ENCODE data around the gene ALCAM.

The ALCAM gene

GRCh38 chr3:105495021-105495420, 128.3 kb downstream of the ALCAM start:
- Histone ChIP-seq H3K9me3 (ENCODE audit: control insufficient read depth, insufficient read depth, low read length) (peaks cover 12% of the 10 kb centered on the region), H3K27me3 (ENCODE audit: control insufficient read depth, insufficient read depth, low read length) (no peaks in the 10 kb centered on the region), H3K9ac (ENCODE audit: low read depth, low read length) (no peak overlapping the region), H3K4me3 (ENCODE audit: low read depth, low read length) (no peak overlapping the region), H3K36me3 (ENCODE audit: control insufficient read depth, insufficient read depth, low read length) (no peaks in the 10 kb centered on the region; the same call in 1 of the 2 replicates), H3K4me1 (ENCODE audit: control insufficient read depth, insufficient read depth, low read length) (peaks cover 3% of the 10 kb centered on the region), H3K27ac (ENCODE audit: low read depth, low read length) (no peak overlapping the region)

- Histone ChIP-seq H3K36me3 (ENCODE audit: control insufficient read depth, insufficient read depth, low read length) (no peaks in the 10 kb centered on the region), H3K27ac (ENCODE audit: low read depth, low read length) (no peak overlapping the region), H3K4me1 (ENCODE audit: control insufficient read depth, insufficient read depth, low read length) (peaks cover 6% of the 10 kb centered on the region), H3K4me3 (ENCODE audit: low read depth, low read length) (no peak overlapping the region), H3K9me3 (ENCODE audit: control insufficient read depth, insufficient read depth, low read length) (no peaks in the 10 kb centered on the region), H3K27me3 (ENCODE audit: control insufficient read depth, insufficient read depth, low read length) (no peaks in the 10 kb centered on the region), H3K9ac (ENCODE audit: low read depth, low read length) (no peak overlapping the region)
These were observed 129.6 kb downstream of the ALCAM start for GRCh38 chr3:105496343-105496742.

- Histone ChIP-seq H3K4me3 (ENCODE audit: low read depth, low read length) (no peak overlapping the region), H3K9ac (ENCODE audit: low read depth, low read length) (no peak overlapping the region), H3K9me3 (ENCODE audit: control insufficient read depth, insufficient read depth, low read length) (no peaks in the 10 kb centered on the region), H3K27me3 (ENCODE audit: control insufficient read depth, insufficient read depth, low read length) (no peaks in the 10 kb centered on the region), H3K27ac (ENCODE audit: low read depth, low read length) (no peak overlapping the region), H3K36me3 (ENCODE audit: control insufficient read depth, insufficient read depth, low read length) (no peaks in the 10 kb centered on the region), H3K4me1 (ENCODE audit: control insufficient read depth, insufficient read depth, low read length) (peaks cover 6% of the 10 kb centered on the region)
These were observed 130.7 kb downstream of the ALCAM start for GRCh38 chr3:105497386-105497785.

GRCh38 chr3:105499961-105500360, 133.3 kb downstream of the ALCAM start:
- Histone ChIP-seq H3K9me3 (ENCODE audit: control insufficient read depth, insufficient read depth, low read length) (no peaks in the 10 kb centered on the region), H3K27me3 (ENCODE audit: control insufficient read depth, insufficient read depth, low read length) (no peaks in the 10 kb centered on the region), H3K9ac (ENCODE audit: low read depth, low read length) (no peak overlapping the region), H3K4me1 (ENCODE audit: control insufficient read depth, insufficient read depth, low read length) (peaks cover 8% of the 10 kb centered on the region), H3K36me3 (ENCODE audit: control insufficient read depth, insufficient read depth, low read length) (no peaks in the 10 kb centered on the region), H3K4me3 (ENCODE audit: low read depth, low read length) (no peak overlapping the region), H3K27ac (ENCODE audit: low read depth, low read length) (no peak overlapping the region)

GRCh38 chr3:105502333-105502732, 135.6 kb downstream of the ALCAM start:
- H3K27ac ChIP-seq (ENCODE audit: low read depth, low read length) = no peak overlapping the region
- H3K27me3 ChIP-seq (ENCODE audit: control insufficient read depth, insufficient read depth, low read length) = no peaks in the 10 kb centered on the region
- H3K9me3 ChIP-seq (ENCODE audit: control insufficient read depth, insufficient read depth, low read length) = no peaks in the 10 kb centered on the region
- H3K9ac ChIP-seq (ENCODE audit: low read depth, low read length) = no peak overlapping the region
- H3K4me1 ChIP-seq (ENCODE audit: control insufficient read depth, insufficient read depth, low read length) = 0 out of 2 replicates have a peak, but pooled peaks cover 6% of the 10 kb centered on the region
- no peaks in the 10 kb centered on the region for H3K36me3 ChIP-seq (ENCODE audit: control insufficient read depth, insufficient read depth, low read length)
- H3K4me3 ChIP-seq (ENCODE audit: low read depth, low read length) = no peak overlapping the region

GRCh38 chr3:105503191-105503593, 136.5 kb downstream of the ALCAM start:
- no peak overlapping the region for H3K27ac ChIP-seq (ENCODE audit: low read depth, low read length)
- no peaks in the 10 kb centered on the region for H3K27me3 ChIP-seq (ENCODE audit: control insufficient read depth, insufficient read depth, low read length)
- no peak overlapping the region for H3K4me3 ChIP-seq (ENCODE audit: low read depth, low read length)
- no peaks in the 10 kb centered on the region for H3K36me3 ChIP-seq (ENCODE audit: control insufficient read depth, insufficient read depth, low read length)
- H3K4me1 ChIP-seq (ENCODE audit: control insufficient read depth, insufficient read depth, low read length) = peaks cover 11% of the 10 kb centered on the region; the same call in 1 of the 2 replicates
- H3K9ac ChIP-seq (ENCODE audit: low read depth, low read length) = no peak overlapping the region
- no peaks in the 10 kb centered on the region for H3K9me3 ChIP-seq (ENCODE audit: control insufficient read depth, insufficient read depth, low read length)

GRCh38 chr3:105504440-105504951, 137.8 kb downstream of the ALCAM start:
- Histone ChIP-seq H3K4me3 (ENCODE audit: low read depth, low read length) (no peak overlapping the region), H3K36me3 (ENCODE audit: control insufficient read depth, insufficient read depth, low read length) (no peaks in the 10 kb centered on the region), H3K9me3 (ENCODE audit: control insufficient read depth, insufficient read depth, low read length) (no peaks in the 10 kb centered on the region), H3K27me3 (ENCODE audit: control insufficient read depth, insufficient read depth, low read length) (no peaks in the 10 kb centered on the region), H3K9ac (ENCODE audit: low read depth, low read length) (no peak overlapping the region), H3K27ac (ENCODE audit: low read depth, low read length) (no peak overlapping the region), H3K4me1 (ENCODE audit: control insufficient read depth, insufficient read depth, low read length) (peaks cover 11% of the 10 kb centered on the region; the same call in 1 of the 2 replicates)

- H3K36me3 ChIP-seq (ENCODE audit: control insufficient read depth, insufficient read depth, low read length) = no peaks in the 10 kb centered on the region
- peaks cover 12% of the 10 kb centered on the region for H3K4me1 ChIP-seq (ENCODE audit: control insufficient read depth, insufficient read depth, low read length)
- H3K27ac ChIP-seq (ENCODE audit: low read depth, low read length) = no peak overlapping the region
These were observed 138.5 kb downstream of the ALCAM start for GRCh38 chr3:105505170-105505569.

GRCh38 chr3:105511031-105511430, 144.3 kb downstream of the ALCAM start:
- no peaks in the 10 kb centered on the region for H3K27me3 ChIP-seq (ENCODE audit: control insufficient read depth, insufficient read depth, low read length)
- H3K36me3 ChIP-seq (ENCODE audit: control insufficient read depth, insufficient read depth, low read length) = no peaks in the 10 kb centered on the region
- no peak overlapping the region for H3K9ac ChIP-seq (ENCODE audit: low read depth, low read length)
- H3K9me3 ChIP-seq (ENCODE audit: control insufficient read depth, insufficient read depth, low read length) = no peaks in the 10 kb centered on the region
- no peak overlapping the region for H3K27ac ChIP-seq (ENCODE audit: low read depth, low read length)
- H3K4me1 ChIP-seq (ENCODE audit: control insufficient read depth, insufficient read depth, low read length) = peaks cover 40% of the 10 kb centered on the region
- no peak overlapping the region for H3K4me3 ChIP-seq (ENCODE audit: low read depth, low read length)

More at GRCh38 chr3:105505170-105505569, 138.5 kb downstream of the ALCAM start:
- no peak overlapping the region for H3K4me3 ChIP-seq (ENCODE audit: low read depth, low read length)
- H3K27me3 ChIP-seq (ENCODE audit: control insufficient read depth, insufficient read depth, low read length) = no peaks in the 10 kb centered on the region
- no peaks in the 10 kb centered on the region for H3K9me3 ChIP-seq (ENCODE audit: control insufficient read depth, insufficient read depth, low read length)
- H3K9ac ChIP-seq (ENCODE audit: low read depth, low read length) = no peak overlapping the region

GRCh38 chr3:105512061-105512460, 145.4 kb downstream of the ALCAM start:
- no peak overlapping the region for H3K9ac ChIP-seq (ENCODE audit: low read depth, low read length)
- H3K27me3 ChIP-seq (ENCODE audit: control insufficient read depth, insufficient read depth, low read length) = no peaks in the 10 kb centered on the region
- H3K4me1 ChIP-seq (ENCODE audit: control insufficient read depth, insufficient read depth, low read length) = peaks cover 40% of the 10 kb centered on the region
- H3K9me3 ChIP-seq (ENCODE audit: control insufficient read depth, insufficient read depth, low read length) = no peaks in the 10 kb centered on the region
- H3K4me3 ChIP-seq (ENCODE audit: low read depth, low read length) = no peak overlapping the region
- H3K27ac ChIP-seq (ENCODE audit: low read depth, low read length) = no peak overlapping the region
- no peaks in the 10 kb centered on the region for H3K36me3 ChIP-seq (ENCODE audit: control insufficient read depth, insufficient read depth, low read length)

- Histone ChIP-seq H3K27me3 (ENCODE audit: control insufficient read depth, insufficient read depth, low read length) (no peaks in the 10 kb centered on the region), H3K4me1 (ENCODE audit: control insufficient read depth, insufficient read depth, low read length) (peaks cover 35% of the 10 kb centered on the region), H3K9me3 (ENCODE audit: control insufficient read depth, insufficient read depth, low read length) (no peaks in the 10 kb centered on the region), H3K9ac (ENCODE audit: low read depth, low read length) (no peak overlapping the region), H3K27ac (ENCODE audit: low read depth, low read length) (no peak overlapping the region), H3K36me3 (ENCODE audit: control insufficient read depth, insufficient read depth, low read length) (no peaks in the 10 kb centered on the region), H3K4me3 (ENCODE audit: low read depth, low read length) (no peak overlapping the region)
These were observed 146.3 kb downstream of the ALCAM start for GRCh38 chr3:105513042-105513441.
